Measurements from ENCODE around the gene DLG2.

GRCh38 chr11:83409476-83409875 is 2217.7 kb downstream of the DLG2 start:
- TF ChIP-seq CTCF (IDR thresholded peaks at IDR 0.05), result no peak
- TF ChIP-seq POLR2A (IDR thresholded peaks at IDR 0.05), result no peak

All from uterus (tissue), 2 donors.